ENCODE data around the gene ST3GAL3.

Gene ST3GAL3

DNA sequence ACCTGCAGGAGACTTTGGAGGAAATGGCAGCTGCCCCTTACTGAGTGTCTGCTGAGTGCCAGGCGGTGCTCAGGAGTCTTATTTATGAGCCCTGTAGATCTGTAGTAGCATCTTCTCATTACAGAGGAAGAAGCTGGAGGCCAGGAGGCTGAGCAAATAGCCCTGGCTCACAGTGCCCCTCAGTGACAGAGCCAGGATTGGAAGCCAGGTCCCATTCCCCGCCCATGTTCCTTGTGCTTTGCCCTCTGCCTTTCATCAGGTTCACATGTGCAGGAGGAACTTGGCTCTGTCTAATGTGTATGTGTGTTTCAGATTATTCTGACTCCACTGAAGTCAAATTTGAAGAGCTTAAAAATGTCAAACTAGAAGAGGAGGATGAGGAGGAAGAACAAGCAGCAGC lies 36.1 kb upstream of the ST3GAL3 start:
- Histone ChIP-seq H2AK5ac (ENCODE audit: low read length, severe bottlenecking) (no peak overlapping the region), H3K4ac (ENCODE audit: low read depth in 1 of 2, low read length in 2 of 2) (no peak overlapping the region), H4K91ac (ENCODE audit: low read length) (no peak overlapping the region), H3K9ac (ENCODE audit: low read length) (peak overlapping the region; percentile 62), H3K4me2 (ENCODE audit: low read length, poor library complexity, severe bottlenecking) (no peak overlapping the region), H3K27me3 (ENCODE audit: control insufficient read depth in 1 of 2, insufficient read depth in 1 of 2, low read length in 2 of 2) (no peaks in the 10 kb centered on the region), H2BK15ac (ENCODE audit: low read depth, poor library complexity, severe bottlenecking) (no peak overlapping the region), H3K14ac (ENCODE audit: low read length in 2 of 2) (no peak overlapping the region), H2BK12ac (ENCODE audit: low read length in 2 of 2) (no peak overlapping the region), H2BK120ac (ENCODE audit: low read depth, low read length) (no peak overlapping the region), H3K79me1 (replicated peaks; ENCODE audit: low read length, poor library complexity, severe bottlenecking) (peaks cover 38% of the 10 kb centered on the region), H3K4me3 (ENCODE audit: insufficient read depth in 1 of 2, low read depth in 1 of 2, low read length in 2 of 2) (peak overlapping the region in 1 of 2 experiments; percentile 50), H3K4me1 (ENCODE audit: control insufficient read depth, insufficient read depth, low read depth, low read length) (peaks cover 17% of the 10 kb centered on the region), H2BK5ac (ENCODE audit: low read depth, low read length, poor library complexity, severe bottlenecking) (no peak overlapping the region), H3K23ac (ENCODE audit: low read length in 2 of 2) (no peak overlapping the region), H3K9me3 (ENCODE audit: control insufficient read depth, low read length) (no peaks in the 10 kb centered on the region), H2AFZ (ENCODE audit: low read depth, low read length) (no peak overlapping the region), H4K8ac (ENCODE audit: low read length) (no peak overlapping the region), H3K27ac (ENCODE audit: low read length, poor library complexity, severe bottlenecking) (peak overlapping the region; percentile 49), H3K18ac (ENCODE audit: low read depth in 1 of 2, low read length in 2 of 2) (no peak overlapping the region), H3K36me3 (ENCODE audit: control insufficient read depth in 1 of 2, insufficient read depth in 2 of 2, low read depth in 1 of 2, low read length in 2 of 2) (peaks cover 84 to 85% of the 10 kb centered on the region in 2 experiments)
- DNase-seq: no peak
- WGBS: 100% methylated on average over 2 of the region's 2 CpGs

DNA sequence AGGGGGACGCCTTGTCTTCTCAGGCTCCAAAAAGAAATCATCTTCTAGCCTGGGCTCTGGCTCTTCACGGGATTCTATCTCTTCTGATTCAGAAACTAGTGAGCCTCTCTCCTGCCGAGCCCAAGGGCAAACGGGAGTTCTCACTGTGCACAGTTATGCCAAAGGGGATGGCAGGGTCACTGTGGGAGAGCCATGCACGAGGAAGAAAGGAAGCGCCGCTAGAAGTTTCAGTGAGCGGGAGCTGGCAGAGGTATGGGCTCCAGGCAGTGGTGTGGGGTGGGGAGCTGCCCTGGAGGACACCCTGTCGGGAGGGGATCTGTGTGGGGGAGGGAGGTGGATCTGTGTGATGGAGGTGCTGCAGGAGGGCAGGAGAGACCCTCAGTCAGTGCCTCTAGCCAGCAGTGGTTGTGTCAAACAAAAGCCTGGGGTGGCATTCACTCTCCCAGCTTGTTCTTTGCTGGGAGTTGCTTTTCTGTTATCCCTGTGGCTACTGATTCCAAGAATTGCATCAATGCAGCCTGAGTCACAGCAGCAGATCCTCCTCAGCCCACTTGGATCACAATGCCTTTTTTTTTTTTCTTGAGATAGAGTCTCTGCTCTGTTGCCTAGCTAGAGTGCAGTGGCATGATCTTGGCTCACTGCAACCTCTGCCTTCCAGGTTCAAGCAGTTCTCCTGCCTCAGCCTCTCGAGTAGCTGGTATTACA lies 35.6 kb upstream of the ST3GAL3 start:
- Histone ChIP-seq H3K79me1 (replicated peaks; ENCODE audit: low read length, poor library complexity, severe bottlenecking) (peaks cover 34% of the 10 kb centered on the region), H3K27me3 (ENCODE audit: control insufficient read depth in 1 of 2, insufficient read depth in 1 of 2, low read length in 2 of 2) (no peaks in the 10 kb centered on the region), H4K91ac (ENCODE audit: low read length) (no peak overlapping the region), H2BK15ac (ENCODE audit: low read depth, poor library complexity, severe bottlenecking) (no peak overlapping the region), H3K9me3 (ENCODE audit: control insufficient read depth, low read length) (no peaks in the 10 kb centered on the region), H3K36me3 (ENCODE audit: control insufficient read depth in 1 of 2, insufficient read depth in 2 of 2, low read depth in 1 of 2, low read length in 2 of 2) (peaks cover 84 to 85% of the 10 kb centered on the region in 2 experiments), H3K27ac (ENCODE audit: low read length, poor library complexity, severe bottlenecking) (peak overlapping the region; percentile 49), H3K9ac (ENCODE audit: low read length) (peak overlapping the region; percentile 62), H2BK5ac (ENCODE audit: low read depth, low read length, poor library complexity, severe bottlenecking) (no peak overlapping the region), H2BK12ac (ENCODE audit: low read length in 2 of 2) (no peak overlapping the region), H3K18ac (ENCODE audit: low read depth in 1 of 2, low read length in 2 of 2) (no peak overlapping the region), H2BK120ac (ENCODE audit: low read depth, low read length) (no peak overlapping the region), H3K23ac (ENCODE audit: low read length in 2 of 2) (no peak overlapping the region), H3K14ac (ENCODE audit: low read length in 2 of 2) (no peak overlapping the region), H3K4ac (ENCODE audit: low read depth in 1 of 2, low read length in 2 of 2) (no peak overlapping the region), H3K4me3 (ENCODE audit: insufficient read depth in 1 of 2, low read depth in 1 of 2, low read length in 2 of 2) (peak overlapping the region in 1 of 2 experiments; percentile 50), H3K4me1 (ENCODE audit: control insufficient read depth, insufficient read depth, low read depth, low read length) (peaks cover 17% of the 10 kb centered on the region), H3K4me2 (ENCODE audit: low read length, poor library complexity, severe bottlenecking) (no peak overlapping the region), H2AFZ (ENCODE audit: low read depth, low read length) (no peak overlapping the region), H4K8ac (ENCODE audit: low read length) (no peak overlapping the region), H2AK5ac (ENCODE audit: low read length, severe bottlenecking) (no peak overlapping the region)
- 95% methylated on average over 10 of the region's 10 CpGs for WGBS
- peak; percentile 61 for DNase-seq

DNA sequence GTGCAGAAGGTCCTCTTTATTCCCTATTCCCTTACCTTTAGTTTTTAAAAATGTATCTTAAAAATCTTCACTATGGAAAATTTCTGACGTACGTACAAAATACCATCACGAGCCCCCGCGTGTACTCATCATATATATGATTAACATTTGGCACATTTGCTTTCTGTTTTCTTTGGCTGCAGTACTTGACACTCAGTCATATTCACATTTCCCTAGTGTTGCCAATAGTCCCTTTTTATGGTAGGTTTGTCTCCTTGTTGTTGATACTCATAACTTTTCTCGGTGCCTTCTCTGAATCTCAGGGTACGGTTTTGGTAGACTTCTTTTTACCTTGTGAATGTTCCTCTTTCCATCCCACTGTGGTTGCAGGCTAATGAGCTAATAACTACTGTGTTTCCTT lies 34.1 kb upstream of the ST3GAL3 start:
- Histone ChIP-seq H3K27ac (ENCODE audit: low read length, poor library complexity, severe bottlenecking) (no peak overlapping the region), H3K36me3 (ENCODE audit: control insufficient read depth in 1 of 2, insufficient read depth in 2 of 2, low read depth in 1 of 2, low read length in 2 of 2) (peaks cover 80 to 86% of the 10 kb centered on the region in 2 experiments), H3K4ac (ENCODE audit: low read depth in 1 of 2, low read length in 2 of 2) (no peak overlapping the region), H3K9me3 (ENCODE audit: control insufficient read depth, low read length) (no peaks in the 10 kb centered on the region), H3K23ac (ENCODE audit: low read length in 2 of 2) (no peak overlapping the region), H3K79me1 (replicated peaks; ENCODE audit: low read length, poor library complexity, severe bottlenecking) (peaks cover 34% of the 10 kb centered on the region), H3K4me3 (ENCODE audit: insufficient read depth in 1 of 2, low read depth in 1 of 2, low read length in 2 of 2) (no peak overlapping the region), H3K4me1 (ENCODE audit: control insufficient read depth, insufficient read depth, low read depth, low read length) (peaks cover 15% of the 10 kb centered on the region), H4K8ac (ENCODE audit: low read length) (no peak overlapping the region), H2AFZ (ENCODE audit: low read depth, low read length) (no peak overlapping the region), H2AK5ac (ENCODE audit: low read length, severe bottlenecking) (no peak overlapping the region), H2BK12ac (ENCODE audit: low read length in 2 of 2) (no peak overlapping the region), H3K27me3 (ENCODE audit: control insufficient read depth in 1 of 2, insufficient read depth in 1 of 2, low read length in 2 of 2) (no peaks in the 10 kb centered on the region), H3K9ac (ENCODE audit: low read length) (no peak overlapping the region), H3K4me2 (ENCODE audit: low read length, poor library complexity, severe bottlenecking) (no peak overlapping the region), H4K91ac (ENCODE audit: low read length) (no peak overlapping the region), H3K14ac (ENCODE audit: low read length in 2 of 2) (no peak overlapping the region), H2BK120ac (ENCODE audit: low read depth, low read length) (no peak overlapping the region), H2BK15ac (ENCODE audit: low read depth, poor library complexity, severe bottlenecking) (no peak overlapping the region), H3K18ac (ENCODE audit: low read depth in 1 of 2, low read length in 2 of 2) (no peak overlapping the region), H2BK5ac (ENCODE audit: low read depth, low read length, poor library complexity, severe bottlenecking) (no peak overlapping the region)
- 99% methylated on average over 7 of the region's 7 CpGs for WGBS
- DNase-seq: no peak

DNA sequence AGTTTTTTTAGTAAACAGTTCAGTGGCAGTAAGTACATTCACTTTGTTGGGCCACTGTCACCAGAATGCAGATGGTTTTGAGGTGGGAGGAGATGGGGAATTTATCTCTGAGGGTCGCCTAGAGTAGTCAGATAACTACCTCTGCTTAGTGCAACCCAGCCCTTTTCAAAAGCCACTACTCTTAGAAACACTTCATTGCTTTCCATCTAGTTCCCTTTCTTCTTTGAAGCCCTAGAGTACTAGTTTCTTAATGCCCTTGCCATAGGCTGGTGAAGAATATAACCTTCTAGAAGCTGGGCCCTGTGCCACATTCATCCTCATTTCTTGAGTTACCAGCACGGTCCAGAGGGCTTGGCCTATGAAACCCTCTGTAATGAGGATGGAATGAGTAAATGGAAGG lies 28.4 kb upstream of the ST3GAL3 start:
- Histone ChIP-seq H2BK15ac (ENCODE audit: low read depth, poor library complexity, severe bottlenecking) (no peak overlapping the region), H3K4me2 (ENCODE audit: low read length, poor library complexity, severe bottlenecking) (no peak overlapping the region), H2BK5ac (ENCODE audit: low read depth, low read length, poor library complexity, severe bottlenecking) (no peak overlapping the region), H2BK12ac (ENCODE audit: low read length in 2 of 2) (no peak overlapping the region), H3K4me1 (ENCODE audit: control insufficient read depth, insufficient read depth, low read depth, low read length) (no peaks in the 10 kb centered on the region), H2AK5ac (ENCODE audit: low read length, severe bottlenecking) (no peak overlapping the region), H3K4ac (ENCODE audit: low read depth in 1 of 2, low read length in 2 of 2) (no peak overlapping the region), H3K9ac (ENCODE audit: low read length) (no peak overlapping the region), H3K14ac (ENCODE audit: low read length in 2 of 2) (no peak overlapping the region), H2AFZ (ENCODE audit: low read depth, low read length) (no peak overlapping the region), H3K4me3 (ENCODE audit: insufficient read depth in 1 of 2, low read depth in 1 of 2, low read length in 2 of 2) (no peak overlapping the region), H3K18ac (ENCODE audit: low read depth in 1 of 2, low read length in 2 of 2) (no peak overlapping the region), H3K36me3 (ENCODE audit: control insufficient read depth in 1 of 2, insufficient read depth in 2 of 2, low read depth in 1 of 2, low read length in 2 of 2) (peaks cover 57 to 92% of the 10 kb centered on the region in 2 experiments), H4K8ac (ENCODE audit: low read length) (no peak overlapping the region), H3K27ac (ENCODE audit: low read length, poor library complexity, severe bottlenecking) (no peak overlapping the region), H2BK120ac (ENCODE audit: low read depth, low read length) (no peak overlapping the region), H3K27me3 (ENCODE audit: control insufficient read depth in 1 of 2, insufficient read depth in 1 of 2, low read length in 2 of 2) (no peaks in the 10 kb centered on the region), H3K9me3 (ENCODE audit: control insufficient read depth, low read length) (no peaks in the 10 kb centered on the region), H4K91ac (ENCODE audit: low read length) (no peak overlapping the region), H3K23ac (ENCODE audit: low read length in 2 of 2) (no peak overlapping the region), H3K79me1 (replicated peaks; ENCODE audit: low read length, poor library complexity, severe bottlenecking) (peaks cover 58% of the 10 kb centered on the region)
- WGBS: 98% methylated on average over 2 of the region's 2 CpGs
- DNase-seq: no peak

Data from mesenchymal stem cell (in vitro differentiated cells and primary cell).